SH-SY5Y (cell line): ENCODE results near the gene RETSAT.

Experiments
- GATA2 ChIP-seq: IDR thresholded peaks from 2 replicates; pipeline ENCODE4 v1.6.1; 2011; ENCODE audit warnings: mild to moderate bottlenecking, low read depth, low read length
- GATA3 ChIP-seq: IDR thresholded peaks from 2 replicates; pipeline ENCODE4 v1.6.1; 2011; ENCODE audit warnings: low read depth, mild to moderate bottlenecking, low read length, moderate library complexity

Gene RETSAT

GRCh38 chr2:85327160-85327821 lies 27.0 kb downstream of the RETSAT start:
- TF ChIP-seq GATA2 (no peak), GATA3 (no peak)

- TF ChIP-seq GATA3 (no peak), GATA2 (no peak)
Measured at GRCh38 chr2:85326406-85327159, 27.7 kb downstream of the RETSAT start.

- TF ChIP-seq GATA3 (no peak), GATA2 (no peak)
Measured at GRCh38 chr2:85325466-85325811, 28.9 kb downstream of the RETSAT start.

GRCh38 chr2:85324639-85325465 lies 29.5 kb downstream of the RETSAT start:
- TF ChIP-seq GATA2 = no peak
- no peak for TF ChIP-seq GATA3

- no peak for TF ChIP-seq GATA2
- no peak for TF ChIP-seq GATA3
Measured at GRCh38 chr2:85323351-85323987, 30.9 kb downstream of the RETSAT start.

GRCh38 chr2:85319796-85320195 lies 34.5 kb downstream of the RETSAT start:
- TF ChIP-seq GATA3 (no peak), GATA2 (no peak)

GRCh38 chr2:85318222-85319074 lies 35.9 kb downstream of the RETSAT start:
- no peak for TF ChIP-seq GATA2
- no peak for TF ChIP-seq GATA3

- TF ChIP-seq GATA2 = no peak
- TF ChIP-seq GATA3 = no peak
Measured at GRCh38 chr2:85314884-85315242, 39.5 kb downstream of the RETSAT start.

GRCh38 chr2:85312404-85312803 lies 41.9 kb downstream of the RETSAT start:
- no peak for TF ChIP-seq GATA2
- no peak for TF ChIP-seq GATA3

- no peak for TF ChIP-seq GATA2
- no peak for TF ChIP-seq GATA3
Measured at GRCh38 chr2:85310330-85310729, 44.0 kb downstream of the RETSAT start.

GRCh38 chr2:85309699-85310321 lies 44.5 kb downstream of the RETSAT start:
- TF ChIP-seq GATA3 (no peak), GATA2 (no peak)

- TF ChIP-seq GATA3 (no peak), GATA2 (no peak)
Measured at GRCh38 chr2:85308896-85309555, 45.3 kb downstream of the RETSAT start.
